Activated CD8-positive, alpha-beta memory T cell treated with anti-CD3 and anti-CD28 coated beads for 4 hours (primary cell): ENCODE measurements around the gene SVIL.
A peak's percentile ranks its signal among the peaks of the same experiment; 100 is the strongest.

ENCODE experiments used
- DNase-seq, 2 donors: peaks; one replicate each; pipeline ENCODE4 v3.0.0-alpha.2; 2020; ENCODE audit warnings: low read depth in 2 of 2

Gene SVIL

GRCh38 chr10:29634764-29635625, at the start of gene SVIL:
Gene SVIL (minus strand): TSS chr10:29634971. CDS start chr10:29555058, 79,913 bp downstream.
- no peak for DNase-seq

- DNase-seq: peak; percentile 31 to 42
These were observed 47.1 kb upstream of the SVIL start for GRCh38 chr10:29681676-29682448.

GRCh38 chr10:29680091-29680490, 45.3 kb upstream of the SVIL start:
- no peak for DNase-seq

- no peak for DNase-seq
These were observed 42.0 kb upstream of the SVIL start for GRCh38 chr10:29676732-29677131.

- no peak for DNase-seq
These were observed 41.2 kb upstream of the SVIL start for GRCh38 chr10:29675984-29676383.

GRCh38 chr10:29671968-29672367, 37.2 kb upstream of the SVIL start:
- no peak for DNase-seq

- no peak for DNase-seq
These were observed 36.5 kb upstream of the SVIL start for GRCh38 chr10:29671228-29671780.

- no peak for DNase-seq
These were observed 36.0 kb upstream of the SVIL start for GRCh38 chr10:29670761-29671160.

- DNase-seq: no peak
These were observed 34.4 kb upstream of the SVIL start for GRCh38 chr10:29669149-29669548.

GRCh38 chr10:29668628-29669027, 33.9 kb upstream of the SVIL start:
- DNase-seq: no peak

- DNase-seq: no peak
These were observed 32.4 kb upstream of the SVIL start for GRCh38 chr10:29667191-29667590.

- no peak for DNase-seq
These were observed 31.4 kb upstream of the SVIL start for GRCh38 chr10:29666201-29666600.

- no peak for DNase-seq
These were observed 28.9 kb upstream of the SVIL start for GRCh38 chr10:29663718-29664117.

GRCh38 chr10:29658984-29659965, 24.5 kb upstream of the SVIL start:
- peak; percentile 36 to 64 for DNase-seq

- DNase-seq: no peak
These were observed 23.0 kb upstream of the SVIL start for GRCh38 chr10:29657719-29658274.

- DNase-seq: no peak
These were observed 21.8 kb upstream of the SVIL start for GRCh38 chr10:29656451-29656992.

GRCh38 chr10:29652192-29652591, 17.4 kb upstream of the SVIL start:
- DNase-seq: no peak

- no peak for DNase-seq
These were observed 17.0 kb upstream of the SVIL start for GRCh38 chr10:29651767-29652166.

GRCh38 chr10:29650552-29650944, 15.8 kb upstream of the SVIL start:
- DNase-seq: no peak
